Endothelial cell (in vitro differentiated cells): ENCODE data around the gene EDA2R. TPM values are rescaled to one million over a fixed set of nuclear protein-coding genes. Genes with fewer than 3 reads are reported as not detected.

Experiments used
- DNase-seq: peaks from one replicate; pipeline ENCODE4 v3.0.0; 2021; ENCODE audit warnings: low spot score
- H3K27ac Mint-ChIP-seq: one replicate; pipeline ENCODE4 v1.8.0; 2021; ENCODE audit warnings: mixed read lengths, inconsistent platforms; ENCODE audit not compliant: unreplicated experiment
- H3K27me3 Mint-ChIP-seq: one replicate; pipeline ENCODE4 v1.8.0; 2021; ENCODE audit warnings: mild to moderate bottlenecking, moderate library complexity, mixed read lengths, inconsistent platforms; ENCODE audit not compliant: unreplicated experiment
- H3K36me3 Mint-ChIP-seq: one replicate; pipeline ENCODE4 v1.8.0; 2021; ENCODE audit warnings: mild to moderate bottlenecking, low read depth, mixed read lengths, inconsistent platforms; ENCODE audit not compliant: unreplicated experiment
- H3K4me1 Mint-ChIP-seq: one replicate; pipeline ENCODE4 v1.8.0; 2021; ENCODE audit warnings: mild to moderate bottlenecking, mixed read lengths, inconsistent platforms; ENCODE audit not compliant: unreplicated experiment
- H3K4me3 Mint-ChIP-seq: one replicate; pipeline ENCODE4 v1.8.0; 2021; ENCODE audit warnings: mild to moderate bottlenecking, mixed read lengths, inconsistent platforms; ENCODE audit not compliant: unreplicated experiment
- H3K9me3 Mint-ChIP-seq: one replicate; pipeline ENCODE4 v1.8.0; 2021; ENCODE audit warnings: mixed read lengths, inconsistent platforms; ENCODE audit not compliant: unreplicated experiment
- long read RNA-seq: library from polyadenylated mRNA; unstranded; transcript quantifications from one replicate; pipeline ENCODE4 v2.0.0, GENCODE V29; 2020; ENCODE audit not compliant: unreplicated experiment
- total RNA-seq: library from RNA; stranded (reverse); fragmentation: NEBNext Ultra II Directional; extraction: Animal tissue kit (Norgen Biotek cat#: 25700); gene quantifications from one replicate; pipeline ENCODE4 v1.2.1, GENCODE V29; 2021; ENCODE audit not compliant: unreplicated experiment
- TF ChIP-seq, protein P1 (sequence below): fragments of 200-600 bp; sonication (generic); IDR thresholded peaks from one replicate; pipeline ENCODE4 v1.5.0; 2021; ENCODE audit warnings: antibody characterized with exemption; ENCODE audit not compliant: unreplicated experiment

The EDA2R gene, protein sequence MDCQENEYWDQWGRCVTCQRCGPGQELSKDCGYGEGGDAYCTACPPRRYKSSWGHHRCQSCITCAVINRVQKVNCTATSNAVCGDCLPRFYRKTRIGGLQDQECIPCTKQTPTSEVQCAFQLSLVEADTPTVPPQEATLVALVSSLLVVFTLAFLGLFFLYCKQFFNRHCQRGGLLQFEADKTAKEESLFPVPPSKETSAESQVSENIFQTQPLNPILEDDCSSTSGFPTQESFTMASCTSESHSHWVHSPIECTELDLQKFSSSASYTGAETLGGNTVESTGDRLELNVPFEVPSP
- 13.0 TPM for total RNA-seq
- long read RNA-seq, partial matches to known transcripts = 0 of 3 reads
- long read RNA-seq, other reads (novel, unspliced or antisense) = 3 of 3 reads

DNA sequence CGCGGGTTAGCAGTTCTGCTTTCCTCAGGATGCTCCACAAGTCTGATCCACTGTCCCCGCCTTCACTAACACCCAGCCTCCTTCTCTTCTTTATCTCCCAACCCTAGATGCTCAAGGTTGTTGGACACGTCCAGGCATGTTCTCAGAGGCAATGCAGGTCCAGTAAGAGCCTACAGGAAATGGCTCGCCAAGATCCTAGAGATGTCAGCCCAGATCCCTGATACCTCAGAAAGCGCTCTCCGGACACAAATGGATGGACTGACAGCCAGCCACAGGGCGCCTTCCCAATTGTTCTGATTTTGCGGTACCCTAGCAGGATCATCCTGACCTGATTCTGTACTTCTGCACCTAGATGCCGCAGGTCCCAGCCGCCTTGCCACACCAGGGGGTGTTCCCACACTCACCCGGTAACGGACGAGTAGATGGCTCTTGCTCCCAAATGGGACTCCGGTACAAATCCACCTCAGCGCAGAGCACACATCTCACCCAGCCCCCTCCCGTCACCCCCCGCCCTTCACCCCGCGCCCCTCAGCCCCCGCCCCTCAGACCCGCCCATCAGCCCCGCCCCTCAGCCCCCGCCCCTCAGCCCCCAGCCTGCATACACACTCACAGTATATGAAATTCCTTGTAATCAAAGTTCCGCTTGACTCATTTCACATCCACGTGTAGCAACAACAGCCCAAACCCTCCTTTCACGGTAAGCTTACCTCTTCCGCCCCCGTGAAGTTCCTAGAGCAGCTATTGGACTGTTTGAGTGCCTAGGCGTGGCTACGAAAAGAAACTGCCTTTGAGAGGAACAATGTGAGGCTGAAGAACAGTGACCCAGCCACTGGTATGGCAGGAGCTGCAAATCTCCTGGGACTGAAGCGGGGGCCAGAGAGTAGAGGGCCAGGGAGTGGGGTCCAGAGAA lies at the start of gene EDA2R:
Gene EDA2R, minus strand, starts transcription at position 488 of the 910 bp plus-strand sequence. CDS start 23,058 bp downstream, outside the sequence.
- peak within 1 kb of the TSS; percentile 91 for H3K4me3 Mint-ChIP-seq
- peak; percentile 30 for DNase-seq
- TF ChIP-seq, protein P1, sequence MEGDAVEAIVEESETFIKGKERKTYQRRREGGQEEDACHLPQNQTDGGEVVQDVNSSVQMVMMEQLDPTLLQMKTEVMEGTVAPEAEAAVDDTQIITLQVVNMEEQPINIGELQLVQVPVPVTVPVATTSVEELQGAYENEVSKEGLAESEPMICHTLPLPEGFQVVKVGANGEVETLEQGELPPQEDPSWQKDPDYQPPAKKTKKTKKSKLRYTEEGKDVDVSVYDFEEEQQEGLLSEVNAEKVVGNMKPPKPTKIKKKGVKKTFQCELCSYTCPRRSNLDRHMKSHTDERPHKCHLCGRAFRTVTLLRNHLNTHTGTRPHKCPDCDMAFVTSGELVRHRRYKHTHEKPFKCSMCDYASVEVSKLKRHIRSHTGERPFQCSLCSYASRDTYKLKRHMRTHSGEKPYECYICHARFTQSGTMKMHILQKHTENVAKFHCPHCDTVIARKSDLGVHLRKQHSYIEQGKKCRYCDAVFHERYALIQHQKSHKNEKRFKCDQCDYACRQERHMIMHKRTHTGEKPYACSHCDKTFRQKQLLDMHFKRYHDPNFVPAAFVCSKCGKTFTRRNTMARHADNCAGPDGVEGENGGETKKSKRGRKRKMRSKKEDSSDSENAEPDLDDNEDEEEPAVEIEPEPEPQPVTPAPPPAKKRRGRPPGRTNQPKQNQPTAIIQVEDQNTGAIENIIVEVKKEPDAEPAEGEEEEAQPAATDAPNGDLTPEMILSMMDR = no peak
- no peaks in the 10 kb centered on the region for H3K36me3 Mint-ChIP-seq
- peaks cover 17% of the 10 kb centered on the region for H3K4me1 Mint-ChIP-seq
- H3K9me3 Mint-ChIP-seq = no peaks in the 10 kb centered on the region
- H3K27ac Mint-ChIP-seq = peak within 1 kb of the TSS; percentile 82
- H3K27me3 Mint-ChIP-seq = peaks cover 2% of the 10 kb centered on the region

DNA sequence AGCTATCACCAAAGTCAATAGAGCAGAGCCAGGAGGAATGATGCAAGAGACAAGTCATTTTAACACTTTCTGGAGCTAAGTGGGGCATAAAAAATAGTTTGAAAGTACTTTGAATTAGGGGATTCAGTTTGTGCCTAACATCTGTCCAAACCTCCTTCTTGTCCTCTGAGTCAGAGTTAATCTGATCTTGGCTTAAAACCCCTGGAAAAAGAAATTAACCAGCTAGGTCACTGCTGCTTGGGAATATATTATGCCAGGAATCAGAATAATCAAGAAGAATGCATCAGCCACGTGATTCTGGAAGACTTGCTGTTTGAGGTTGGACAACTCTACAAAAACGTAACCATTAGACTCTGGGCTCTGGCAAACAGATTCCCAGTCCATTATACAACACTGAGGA lies 45.3 kb upstream of the EDA2R start:
- H3K27ac Mint-ChIP-seq = no peak overlapping the region
- no peaks in the 10 kb centered on the region for H3K27me3 Mint-ChIP-seq
- no peaks in the 10 kb centered on the region for H3K4me1 Mint-ChIP-seq
- no peaks in the 10 kb centered on the region for H3K9me3 Mint-ChIP-seq
- no peak for DNase-seq
- H3K36me3 Mint-ChIP-seq = no peaks in the 10 kb centered on the region
- no peak overlapping the region for H3K4me3 Mint-ChIP-seq
- TF ChIP-seq, protein P1 = no peak

DNA sequence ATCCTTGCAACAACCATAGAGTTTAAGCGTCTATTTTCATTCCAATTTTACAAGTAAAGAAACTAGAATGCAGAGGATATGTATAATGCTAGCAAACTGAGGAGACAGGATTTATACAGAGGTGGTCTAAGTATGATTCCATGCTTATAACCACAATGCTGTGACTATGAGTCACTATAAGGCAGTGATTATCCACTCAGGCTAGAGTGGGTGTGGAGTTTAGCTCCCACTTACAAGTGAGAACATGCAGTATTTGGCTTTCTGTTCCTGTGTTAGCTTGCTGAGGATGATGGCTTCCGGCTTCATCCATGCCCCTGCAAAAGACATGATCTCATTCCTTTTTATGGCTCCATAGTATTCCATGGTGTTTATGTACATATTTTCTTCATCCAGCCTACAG lies 41.6 kb upstream of the EDA2R start:
- H3K27ac Mint-ChIP-seq = no peak overlapping the region
- peaks cover 4% of the 10 kb centered on the region for H3K4me1 Mint-ChIP-seq
- H3K27me3 Mint-ChIP-seq = no peaks in the 10 kb centered on the region
- no peaks in the 10 kb centered on the region for H3K36me3 Mint-ChIP-seq
- H3K9me3 Mint-ChIP-seq = no peaks in the 10 kb centered on the region
- no peak overlapping the region for H3K4me3 Mint-ChIP-seq
- TF ChIP-seq, protein P1 = no peak
- no peak for DNase-seq

DNA sequence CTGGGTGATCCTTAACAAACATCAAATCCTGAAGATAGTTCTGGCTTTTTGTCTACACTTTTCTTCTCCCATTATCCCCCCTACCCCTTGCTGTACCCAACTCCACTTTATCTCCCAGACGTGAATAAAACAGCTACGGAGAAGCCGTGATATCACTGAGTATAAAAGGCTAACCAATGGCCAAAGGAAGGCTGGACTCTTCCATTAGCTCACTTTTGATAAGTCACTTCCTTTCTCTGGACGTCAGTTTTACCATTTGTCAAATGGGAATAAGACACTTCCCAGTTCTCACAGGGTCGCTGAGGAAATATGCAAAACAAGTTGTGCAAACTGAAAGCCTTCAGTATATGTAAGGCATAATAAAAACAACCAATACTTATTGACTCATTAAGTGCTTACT lies 38.6 kb upstream of the EDA2R start:
- Mint-ChIP-seq H3K27me3 (no peaks in the 10 kb centered on the region), H3K9me3 (no peaks in the 10 kb centered on the region), H3K4me3 (no peak overlapping the region), H3K27ac (no peak overlapping the region), H3K4me1 (peaks cover 4% of the 10 kb centered on the region), H3K36me3 (no peaks in the 10 kb centered on the region)
- TF ChIP-seq, protein P1 = no peak
- DNase-seq = no peak
